Measurements from ENCODE around the gene PROSER2. TPM values are rescaled to one million over a fixed set of nuclear protein-coding genes. Genes with fewer than 3 reads are reported as not detected.

PROSER2 gene
- total and polyA plus RNA-seq, 2 of the 13 experiments (the other 11 are each of a cell fraction or from before 2014, with no cell fraction given), result 6.9 to 7.7 TPM

DNA sequence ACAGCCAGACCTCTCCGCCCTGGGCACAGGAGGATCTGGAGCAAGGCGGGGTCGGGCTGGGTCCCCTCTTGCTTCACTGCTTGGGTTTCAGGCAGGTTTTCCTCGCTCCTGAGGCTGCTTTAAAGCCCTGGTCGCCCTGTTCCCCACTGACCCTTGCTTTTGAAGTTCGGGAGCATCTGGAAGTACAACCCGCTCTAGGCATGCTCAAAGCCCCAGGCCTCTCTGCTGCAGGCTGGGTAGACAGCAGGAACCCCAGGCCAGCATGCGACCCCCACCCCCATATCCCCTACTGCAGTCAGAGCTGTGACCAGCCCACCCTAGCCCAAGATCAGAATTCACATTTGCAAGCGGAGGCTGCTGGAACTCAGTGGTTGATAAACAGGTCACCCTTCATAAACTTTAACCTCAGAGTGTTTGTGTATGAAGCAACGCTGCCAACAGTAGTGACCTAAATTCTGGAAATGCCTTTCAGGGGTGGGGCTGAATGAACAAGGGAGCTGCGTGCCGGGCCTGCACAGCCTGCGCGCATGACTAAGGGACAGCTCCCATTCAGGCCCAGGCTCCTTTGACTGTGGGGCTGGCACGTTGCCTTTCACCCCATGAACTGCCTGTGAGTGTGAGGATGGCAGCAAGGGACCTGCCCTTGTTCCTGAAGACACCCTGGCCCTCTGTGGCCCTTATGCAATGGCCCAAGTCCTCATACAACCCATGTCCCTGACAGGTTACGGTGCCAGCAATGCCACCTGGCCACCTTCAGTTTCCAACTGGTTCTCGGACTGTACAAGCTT is 52.5 kb downstream of the PROSER2 start (continued):
- TF ChIP-seq, protein P1, sequence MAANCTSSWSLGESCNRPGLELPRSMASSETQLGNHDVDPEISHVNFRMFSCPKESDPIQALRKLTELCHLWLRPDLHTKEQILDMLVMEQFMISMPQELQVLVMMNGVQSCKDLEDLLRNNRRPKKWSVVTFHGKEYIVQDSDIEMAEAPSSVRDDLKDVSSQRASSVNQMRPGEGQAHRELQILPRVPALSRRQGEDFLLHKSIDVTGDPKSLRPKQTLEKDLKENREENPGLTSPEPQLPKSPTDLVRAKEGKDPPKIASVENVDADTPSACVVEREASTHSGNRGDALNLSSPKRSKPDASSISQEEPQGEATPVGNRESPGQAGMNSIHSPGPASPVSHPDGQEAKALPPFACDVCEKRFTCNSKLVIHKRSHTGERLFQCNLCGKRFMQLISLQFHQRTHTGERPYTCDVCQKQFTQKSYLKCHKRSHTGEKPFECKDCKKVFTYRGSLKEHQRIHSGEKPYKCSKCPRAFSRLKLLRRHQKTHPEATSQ (CRISPR knock-in tag; IDR thresholded peaks at IDR 0.05; ENCODE audit: borderline replicate concordance), result 0 out of 2 replicates have a peak, but pooled peaks have one; percentile 65
- no peak for TF ChIP-seq SRSF1 (optimal IDR thresholded peaks at IDR 0.05; ENCODE audit: low read depth, low read length)
- TF ChIP-seq ZNF367 (CRISPR knock-in tag; IDR thresholded peaks at IDR 0.05; ENCODE audit: borderline replicate concordance), result no peak
- TF ChIP-seq, protein P2, sequence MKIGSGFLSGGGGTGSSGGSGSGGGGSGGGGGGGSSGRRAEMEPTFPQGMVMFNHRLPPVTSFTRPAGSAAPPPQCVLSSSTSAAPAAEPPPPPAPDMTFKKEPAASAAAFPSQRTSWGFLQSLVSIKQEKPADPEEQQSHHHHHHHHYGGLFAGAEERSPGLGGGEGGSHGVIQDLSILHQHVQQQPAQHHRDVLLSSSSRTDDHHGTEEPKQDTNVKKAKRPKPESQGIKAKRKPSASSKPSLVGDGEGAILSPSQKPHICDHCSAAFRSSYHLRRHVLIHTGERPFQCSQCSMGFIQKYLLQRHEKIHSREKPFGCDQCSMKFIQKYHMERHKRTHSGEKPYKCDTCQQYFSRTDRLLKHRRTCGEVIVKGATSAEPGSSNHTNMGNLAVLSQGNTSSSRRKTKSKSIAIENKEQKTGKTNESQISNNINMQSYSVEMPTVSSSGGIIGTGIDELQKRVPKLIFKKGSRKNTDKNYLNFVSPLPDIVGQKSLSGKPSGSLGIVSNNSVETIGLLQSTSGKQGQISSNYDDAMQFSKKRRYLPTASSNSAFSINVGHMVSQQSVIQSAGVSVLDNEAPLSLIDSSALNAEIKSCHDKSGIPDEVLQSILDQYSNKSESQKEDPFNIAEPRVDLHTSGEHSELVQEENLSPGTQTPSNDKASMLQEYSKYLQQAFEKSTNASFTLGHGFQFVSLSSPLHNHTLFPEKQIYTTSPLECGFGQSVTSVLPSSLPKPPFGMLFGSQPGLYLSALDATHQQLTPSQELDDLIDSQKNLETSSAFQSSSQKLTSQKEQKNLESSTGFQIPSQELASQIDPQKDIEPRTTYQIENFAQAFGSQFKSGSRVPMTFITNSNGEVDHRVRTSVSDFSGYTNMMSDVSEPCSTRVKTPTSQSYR (CRISPR knock-in tag; IDR thresholded peaks at IDR 0.05; ENCODE audit: borderline replicate concordance), result no peak
- TF ChIP-seq ZFP82 (CRISPR knock-in tag; IDR thresholded peaks at IDR 0.05; ENCODE audit: borderline replicate concordance), result no peak
- TF ChIP-seq, protein P3, sequence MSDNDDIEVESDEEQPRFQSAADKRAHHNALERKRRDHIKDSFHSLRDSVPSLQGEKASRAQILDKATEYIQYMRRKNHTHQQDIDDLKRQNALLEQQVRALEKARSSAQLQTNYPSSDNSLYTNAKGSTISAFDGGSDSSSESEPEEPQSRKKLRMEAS (IDR thresholded peaks at IDR 0.05), result peak; percentile 96
- TF ChIP-seq ZC3H13 (CRISPR knock-in tag; IDR thresholded peaks at IDR 0.05), result no peak
- TF ChIP-seq, protein P4, sequence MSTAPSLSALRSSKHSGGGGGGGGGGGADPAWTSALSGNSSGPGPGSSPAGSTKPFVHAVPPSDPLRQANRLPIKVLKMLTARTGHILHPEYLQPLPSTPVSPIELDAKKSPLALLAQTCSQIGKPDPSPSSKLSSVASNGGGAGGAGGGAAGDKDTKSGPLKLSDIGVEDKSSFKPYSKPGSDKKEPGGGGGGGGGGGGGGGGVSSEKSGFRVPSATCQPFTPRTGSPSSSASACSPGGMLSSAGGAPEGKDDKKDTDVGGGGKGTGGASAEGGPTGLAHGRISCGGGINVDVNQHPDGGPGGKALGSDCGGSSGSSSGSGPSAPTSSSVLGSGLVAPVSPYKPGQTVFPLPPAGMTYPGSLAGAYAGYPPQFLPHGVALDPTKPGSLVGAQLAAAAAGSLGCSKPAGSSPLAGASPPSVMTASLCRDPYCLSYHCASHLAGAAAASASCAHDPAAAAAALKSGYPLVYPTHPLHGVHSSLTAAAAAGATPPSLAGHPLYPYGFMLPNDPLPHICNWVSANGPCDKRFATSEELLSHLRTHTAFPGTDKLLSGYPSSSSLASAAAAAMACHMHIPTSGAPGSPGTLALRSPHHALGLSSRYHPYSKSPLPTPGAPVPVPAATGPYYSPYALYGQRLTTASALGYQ (CRISPR knock-in tag; IDR thresholded peaks at IDR 0.05), result peak; percentile 88
- TF ChIP-seq ZNF558 (CRISPR knock-in tag; IDR thresholded peaks at IDR 0.05; ENCODE audit: borderline replicate concordance), result no peak
- no peak for TF ChIP-seq SOX6 (IDR thresholded peaks at IDR 0.05)
- peak; percentile 94 for TF ChIP-seq SOX6 (CRISPR knock-in tag; IDR thresholded peaks at IDR 0.05)
- TF ChIP-seq MAFG (CRISPR knock-in tag; IDR thresholded peaks at IDR 0.05), result no peak
- TF ChIP-seq, protein P5, sequence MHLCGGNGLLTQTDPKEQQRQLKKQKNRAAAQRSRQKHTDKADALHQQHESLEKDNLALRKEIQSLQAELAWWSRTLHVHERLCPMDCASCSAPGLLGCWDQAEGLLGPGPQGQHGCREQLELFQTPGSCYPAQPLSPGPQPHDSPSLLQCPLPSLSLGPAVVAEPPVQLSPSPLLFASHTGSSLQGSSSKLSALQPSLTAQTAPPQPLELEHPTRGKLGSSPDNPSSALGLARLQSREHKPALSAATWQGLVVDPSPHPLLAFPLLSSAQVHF (CRISPR knock-in tag; IDR thresholded peaks at IDR 0.05), result no peak
- TF ChIP-seq ZNF773 (CRISPR knock-in tag; IDR thresholded peaks at IDR 0.05; ENCODE audit: borderline replicate concordance), result no peak
- TF ChIP-seq CBX5 (CRISPR knock-in tag; IDR thresholded peaks at IDR 0.05; ENCODE audit: borderline replicate concordance), result no peak; the same call in 1 of the 2 replicates
- no peak for TF ChIP-seq ZNF570 (CRISPR knock-in tag; IDR thresholded peaks at IDR 0.05; ENCODE audit: borderline replicate concordance)
- TF ChIP-seq, protein P6, sequence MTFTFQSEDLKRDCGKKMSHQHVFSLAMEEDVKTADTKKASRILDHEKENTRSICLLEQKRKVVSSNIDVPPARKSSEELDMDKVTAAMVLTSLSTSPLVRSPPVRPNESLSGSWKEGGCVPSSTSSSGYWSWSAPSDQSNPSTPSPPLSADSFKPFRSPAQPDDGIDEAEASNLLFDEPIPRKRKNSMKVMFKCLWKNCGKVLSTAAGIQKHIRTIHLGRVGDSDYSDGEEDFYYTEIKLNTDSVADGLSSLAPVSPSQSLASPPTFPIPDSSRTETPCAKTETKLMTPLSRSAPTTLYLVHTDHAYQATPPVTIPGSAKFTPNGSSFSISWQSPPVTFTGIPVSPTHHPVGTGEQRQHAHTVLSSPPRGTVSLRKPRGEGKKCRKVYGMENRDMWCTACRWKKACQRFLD (CRISPR knock-in tag; IDR thresholded peaks at IDR 0.05; ENCODE audit: borderline replicate concordance), result peak; percentile 29; the same call in 1 of the 2 replicates
- peak; percentile 76 for TF ChIP-seq SP4 (CRISPR knock-in tag; IDR thresholded peaks at IDR 0.05)
- TF ChIP-seq ZNF510 (CRISPR knock-in tag; IDR thresholded peaks at IDR 0.05; ENCODE audit: low read depth), result no peak

All from HepG2 (cell line).